ENCODE results near the gene HOXA6.

HOXA6 gene

DNA sequence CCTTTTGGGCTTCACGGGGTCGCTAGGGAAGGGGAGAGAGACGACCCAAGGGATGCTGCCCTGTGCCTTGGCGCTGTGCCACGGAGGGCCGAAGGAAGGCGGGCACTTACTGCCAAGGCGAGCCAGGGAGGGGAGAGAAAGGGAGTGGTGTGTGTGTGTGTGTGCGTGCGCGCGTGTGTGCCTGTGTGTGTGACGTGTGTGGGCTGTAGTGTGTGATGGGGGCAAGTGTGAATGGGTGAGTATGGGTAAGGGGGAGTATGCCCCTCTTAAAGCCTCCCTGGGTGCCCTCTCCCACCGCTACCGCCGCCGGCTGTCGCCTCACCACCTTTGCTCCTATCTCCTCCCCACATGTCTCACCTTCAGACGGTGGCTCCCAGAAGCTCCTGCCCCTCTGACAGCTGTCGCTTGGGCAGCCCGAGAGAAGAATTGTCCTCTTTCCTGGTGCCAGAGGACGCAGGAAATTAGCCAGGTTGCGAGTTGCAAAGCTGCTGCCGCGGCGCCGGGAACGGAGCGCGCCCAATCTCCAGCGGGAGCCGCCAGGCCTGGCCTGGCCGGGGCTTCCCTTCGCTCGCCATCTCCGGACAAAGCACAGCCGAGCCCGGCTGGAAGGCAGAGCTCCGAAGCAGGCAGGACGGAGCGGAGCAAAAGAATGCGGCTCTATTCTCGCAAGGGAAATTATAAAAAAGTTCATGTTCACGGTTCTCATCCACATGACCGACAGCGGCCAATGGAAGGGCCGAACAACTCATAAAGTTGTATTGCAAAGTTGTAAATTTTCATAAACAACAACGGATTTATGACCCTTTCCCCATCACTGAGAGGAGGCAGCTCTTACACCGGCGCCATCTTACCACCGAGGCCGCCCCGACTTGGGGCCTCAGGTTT is 4.6 kb upstream of the HOXA6 start, which contains the start of gene HOXA3:
Gene HOXA3 (minus strand): TSS at position 653 of the 885 bp plus-strand sequence. CDS start 41,943 bp downstream, outside the sequence.
- no peak for DNase-seq (ENCODE audit: low read depth in 3 of 3, low spot score in 1 of 3)

DNA sequence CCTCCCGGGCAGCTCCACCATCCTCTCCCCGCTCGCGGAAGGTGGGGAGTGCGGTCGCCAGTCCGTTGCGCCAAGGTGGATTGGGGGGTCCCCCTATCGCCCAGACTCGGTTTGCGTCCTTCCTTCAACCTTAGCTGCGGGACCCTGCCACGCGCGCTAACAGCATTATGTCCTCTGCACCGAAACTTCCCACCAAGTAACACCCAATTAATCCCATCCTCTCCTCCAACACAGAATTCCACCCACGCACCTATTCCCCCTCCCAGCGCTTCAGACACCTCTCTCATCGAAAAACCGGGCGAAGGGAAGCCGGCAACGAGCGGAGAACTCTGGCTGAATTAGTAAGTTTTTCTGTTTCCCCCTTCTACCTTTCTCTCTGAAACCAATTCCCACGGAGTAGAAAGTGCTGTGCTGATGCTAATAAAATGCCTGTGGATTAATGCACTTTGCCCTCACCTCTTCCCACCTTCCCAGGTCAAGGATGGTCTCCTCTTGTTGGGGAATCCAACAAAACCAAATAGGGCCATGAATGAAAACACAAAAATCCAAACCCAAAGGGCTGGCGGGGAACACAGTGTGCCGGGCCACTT is 3.9 kb upstream of the HOXA6 start:
- DNase-seq (ENCODE audit: low read depth in 3 of 3, low spot score in 1 of 3) = no peak

DNA sequence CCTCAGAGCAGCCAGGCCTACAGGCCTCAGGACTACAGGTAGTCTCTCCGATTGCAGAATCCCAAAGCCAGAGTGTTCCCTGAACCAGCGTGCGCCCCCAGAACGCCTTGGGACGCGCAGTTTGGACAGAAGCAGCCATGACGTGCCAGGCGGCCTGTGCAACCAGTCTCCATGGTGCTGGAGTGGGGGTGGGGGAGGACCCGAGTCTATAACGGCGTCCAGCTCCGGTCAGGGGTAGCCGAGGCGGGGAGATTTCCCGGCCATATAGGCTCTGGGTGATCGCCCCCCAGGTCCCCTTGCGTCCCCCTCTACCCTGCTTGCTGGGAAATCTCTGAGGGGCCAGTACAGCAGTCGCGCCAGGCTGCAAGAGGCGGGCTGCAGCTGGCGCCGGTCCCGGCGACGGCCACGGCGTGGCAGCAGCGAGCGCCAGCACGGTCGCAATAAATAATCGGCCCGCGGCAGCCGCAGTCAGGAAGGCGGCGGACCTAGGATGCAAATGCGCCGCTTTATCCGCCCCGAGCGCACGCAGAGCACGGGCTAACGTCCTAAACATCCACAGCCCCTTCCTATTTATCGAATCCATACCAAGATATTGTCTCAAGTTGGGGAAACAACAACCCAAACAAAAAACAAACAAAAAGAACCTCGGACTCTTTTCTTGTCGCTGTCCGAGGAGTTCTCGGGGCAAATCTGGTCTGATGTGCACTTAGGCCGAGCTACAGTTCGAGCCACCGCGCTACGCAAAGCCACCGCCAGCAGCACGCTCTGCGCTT is 3.2 kb upstream of the HOXA6 start:
- DNase-seq (ENCODE audit: low read depth in 3 of 3, low spot score in 1 of 3) = peak in 1 of 3 donors; percentile 56

DNA sequence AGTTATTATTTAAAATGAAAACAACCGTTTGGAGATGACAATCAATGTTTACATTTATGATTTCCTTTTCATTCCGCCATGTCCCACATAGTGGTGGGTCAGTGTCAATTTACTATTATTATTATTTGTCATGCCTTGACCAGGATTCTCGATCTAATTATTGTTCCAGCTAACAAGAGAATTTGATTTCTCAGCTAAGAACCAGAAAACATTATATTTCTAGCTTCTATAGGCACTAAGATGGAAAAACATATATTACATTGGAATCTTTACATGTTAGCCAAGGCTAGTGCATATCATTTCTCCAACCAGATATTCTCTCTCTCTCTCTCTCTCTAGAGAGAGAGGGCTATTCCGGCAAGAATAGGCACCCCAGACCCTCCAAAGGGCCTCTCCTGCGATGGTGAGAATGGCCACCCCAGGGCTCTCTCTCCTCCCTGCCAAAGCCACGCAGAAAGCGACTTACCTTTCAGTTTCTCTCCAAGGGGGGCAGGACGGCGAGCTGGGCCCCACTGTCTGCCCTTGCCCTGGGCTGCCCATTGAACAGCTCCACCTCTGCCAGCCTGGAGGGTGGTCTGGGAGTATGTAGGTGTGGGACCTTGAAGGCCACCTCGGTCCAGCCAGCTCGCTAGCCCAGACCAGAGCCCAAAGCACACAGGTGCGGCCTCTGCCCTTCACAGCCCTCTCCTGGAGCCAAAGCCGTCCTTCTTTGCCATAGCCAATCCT is 2.4 kb upstream of the HOXA6 start:
- DNase-seq (ENCODE audit: low read depth in 3 of 3, low spot score in 1 of 3) = no peak

DNA sequence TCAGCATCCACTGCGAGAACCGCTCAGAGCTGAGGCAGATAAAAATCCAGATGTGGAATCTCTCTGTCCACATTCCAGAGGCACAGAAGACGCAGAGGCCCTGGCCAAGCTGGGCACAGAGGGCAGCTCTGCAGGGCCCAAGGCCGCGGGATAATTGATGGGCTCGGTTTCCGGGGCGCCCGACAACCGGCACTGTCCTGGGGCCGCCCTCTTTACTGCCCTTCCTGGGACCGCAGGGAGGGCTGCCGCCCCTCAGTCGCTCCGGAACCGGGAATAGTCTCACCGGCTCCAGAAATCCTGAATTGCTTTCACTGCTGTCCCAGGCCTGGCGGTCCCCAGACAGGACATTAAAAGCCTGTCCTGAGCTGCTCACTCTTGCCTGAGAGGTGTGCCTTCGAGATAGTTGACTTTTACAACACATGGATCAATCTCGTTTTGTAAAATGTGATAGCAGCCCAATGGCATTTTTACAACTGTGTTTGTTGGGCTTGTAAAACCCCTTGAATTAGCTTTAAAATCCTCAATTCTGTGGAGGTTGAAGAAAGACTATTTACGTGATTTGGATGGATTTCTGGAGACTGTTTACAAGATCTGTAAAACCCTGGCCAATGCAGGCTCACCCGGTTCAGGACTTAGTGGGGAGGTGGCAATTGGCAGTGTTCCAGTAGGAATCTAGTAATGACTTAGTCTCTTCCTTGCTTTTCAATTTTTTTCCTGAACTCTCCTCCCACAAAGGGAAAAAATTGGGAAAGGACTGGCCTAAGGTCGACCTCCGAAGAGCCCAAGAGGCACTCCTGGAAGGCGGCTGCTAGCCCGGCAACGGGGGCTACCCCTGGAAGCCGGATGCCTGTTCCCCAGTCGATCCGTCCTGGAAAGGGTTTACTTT is 1.4 kb upstream of the HOXA6 start:
- DNase-seq (ENCODE audit: low read depth in 3 of 3, low spot score in 1 of 3) = no peak

DNA sequence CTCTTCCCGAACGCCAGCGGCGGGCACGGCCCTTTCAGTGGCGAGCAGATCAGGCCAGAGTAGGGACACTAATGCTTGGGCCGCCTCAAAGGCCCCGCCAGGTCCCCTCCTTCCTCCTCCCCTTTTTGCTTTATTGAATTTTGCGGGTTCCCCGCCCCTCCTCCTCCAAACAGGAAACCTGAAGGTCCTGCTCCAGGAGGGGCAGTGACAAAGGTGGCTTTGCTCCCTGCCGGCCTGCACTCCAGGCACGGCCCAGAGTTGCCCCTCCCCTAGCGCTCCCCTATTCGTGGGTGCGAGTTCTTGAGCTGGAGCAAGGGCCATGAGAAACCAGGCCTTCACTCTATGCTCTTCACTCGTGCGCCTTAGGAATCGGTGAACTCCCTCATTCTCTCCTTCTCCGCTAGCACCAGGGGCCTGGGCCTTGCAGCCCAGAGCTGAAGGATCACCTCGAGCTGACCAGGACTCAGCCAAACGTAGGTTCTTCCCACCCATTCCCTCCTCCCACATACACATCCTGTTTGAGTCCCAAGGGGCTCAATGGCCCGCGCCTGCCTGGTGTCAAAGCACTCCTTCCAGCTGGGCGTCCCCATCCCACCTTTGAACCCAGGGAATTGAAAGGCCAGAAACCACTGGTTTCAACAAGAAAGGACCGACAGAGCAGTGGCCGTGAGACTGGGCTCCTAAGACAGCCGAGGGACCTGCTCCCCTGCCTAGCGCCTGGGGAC is 619 bp upstream of the HOXA6 start:
- DNase-seq (ENCODE audit: low read depth in 3 of 3, low spot score in 1 of 3) = no peak

DNA sequence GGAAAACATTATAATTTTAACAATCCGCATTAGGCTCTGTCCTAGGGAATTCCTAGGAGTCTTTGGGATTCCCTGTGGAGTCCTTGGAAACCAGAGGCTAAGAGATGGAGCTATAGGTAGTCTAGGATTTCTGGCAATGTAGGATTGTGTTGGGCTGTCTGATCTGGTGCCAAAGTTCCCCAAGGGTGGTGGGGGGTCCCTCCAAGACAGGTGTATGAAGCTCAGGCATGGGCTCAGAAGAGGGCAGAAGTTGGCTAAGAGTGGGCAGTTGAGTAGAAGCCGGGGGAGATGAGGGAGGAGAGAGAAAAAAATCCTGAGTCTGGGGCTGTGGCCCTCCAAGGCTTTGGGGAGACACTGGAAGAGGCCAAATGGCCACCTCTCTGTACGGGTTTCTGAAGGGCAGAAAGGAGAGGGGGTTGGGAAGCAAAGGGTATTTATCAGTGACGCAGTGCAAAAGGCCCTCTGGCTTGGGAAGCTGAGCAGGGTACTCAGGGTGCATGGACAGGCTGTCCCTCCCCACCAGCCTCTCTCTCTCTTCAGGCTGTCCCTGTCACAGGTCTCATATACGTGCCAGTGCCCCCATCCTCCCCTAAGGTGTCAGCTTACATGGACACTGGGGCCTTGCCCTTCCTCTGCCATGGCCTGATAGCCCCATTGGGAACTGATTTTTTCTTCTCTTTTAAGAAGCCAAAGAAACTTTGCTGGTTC is 929 bp downstream of the HOXA6 start:
- no peak for DNase-seq (ENCODE audit: low read depth in 3 of 3, low spot score in 1 of 3)

DNA sequence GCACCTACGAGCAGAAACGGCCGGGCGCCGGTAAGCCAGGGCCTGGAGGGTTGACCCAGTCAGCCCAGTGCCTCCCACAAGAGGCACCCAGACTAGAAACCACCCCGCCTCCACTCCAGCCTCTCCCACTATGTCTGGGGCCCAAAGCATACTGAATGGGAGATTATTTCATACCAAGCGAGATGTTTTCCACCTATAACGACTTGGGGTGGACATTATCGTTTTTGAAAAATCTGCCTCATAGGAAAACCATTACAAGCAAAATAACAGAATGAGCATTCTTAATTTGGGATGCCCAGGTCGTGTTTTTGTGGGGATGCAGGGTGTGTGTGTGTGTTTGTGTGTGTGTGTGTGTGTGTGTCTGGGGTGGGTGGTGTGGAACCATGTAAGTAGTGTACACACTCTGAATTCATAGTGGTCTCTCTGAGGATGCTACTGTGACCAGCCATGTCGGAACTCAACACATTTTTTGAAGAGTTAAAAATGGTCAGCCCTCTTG is 1.6 kb downstream of the HOXA6 start:
- DNase-seq (ENCODE audit: low read depth in 3 of 3, low spot score in 1 of 3) = no peak

DNA sequence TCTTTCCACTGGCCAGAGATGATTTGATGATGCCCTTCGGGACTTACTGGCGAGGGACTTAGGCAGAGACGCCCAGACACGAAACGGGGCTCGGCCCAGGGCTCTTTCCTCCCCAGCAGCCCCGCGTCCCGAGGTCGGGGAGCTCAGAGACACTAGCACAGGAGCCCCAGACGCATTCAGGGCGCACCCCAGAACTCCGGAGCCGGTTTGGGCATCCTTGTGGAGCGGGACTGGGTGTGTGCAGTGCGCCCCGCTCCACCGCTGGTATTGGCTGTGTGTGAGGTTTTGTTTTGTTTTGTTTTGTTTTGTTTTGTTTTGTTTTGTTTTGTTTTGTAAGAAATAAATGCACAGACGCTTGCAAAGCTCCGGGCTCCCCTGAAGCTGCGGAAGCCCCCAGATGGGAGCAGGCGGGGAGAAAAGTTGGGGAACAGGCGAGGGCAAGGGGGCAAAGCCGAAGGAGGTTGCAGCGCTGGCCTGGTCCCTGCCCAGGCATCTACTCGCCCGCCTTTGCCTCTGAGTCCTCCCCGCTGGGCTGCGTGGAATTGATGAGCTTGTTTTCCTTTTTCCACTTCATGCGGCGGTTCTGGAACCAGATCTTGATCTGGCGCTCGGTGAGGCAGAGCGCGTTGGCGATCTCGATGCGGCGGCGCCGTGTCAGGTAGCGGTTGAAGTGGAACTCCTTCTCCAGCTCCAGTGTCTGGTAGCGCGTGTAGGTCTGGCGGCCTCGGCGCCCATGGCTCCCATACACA is 2.2 kb downstream of the HOXA6 start:
- no peak for DNase-seq (ENCODE audit: low read depth in 3 of 3, low spot score in 1 of 3)

DNA sequence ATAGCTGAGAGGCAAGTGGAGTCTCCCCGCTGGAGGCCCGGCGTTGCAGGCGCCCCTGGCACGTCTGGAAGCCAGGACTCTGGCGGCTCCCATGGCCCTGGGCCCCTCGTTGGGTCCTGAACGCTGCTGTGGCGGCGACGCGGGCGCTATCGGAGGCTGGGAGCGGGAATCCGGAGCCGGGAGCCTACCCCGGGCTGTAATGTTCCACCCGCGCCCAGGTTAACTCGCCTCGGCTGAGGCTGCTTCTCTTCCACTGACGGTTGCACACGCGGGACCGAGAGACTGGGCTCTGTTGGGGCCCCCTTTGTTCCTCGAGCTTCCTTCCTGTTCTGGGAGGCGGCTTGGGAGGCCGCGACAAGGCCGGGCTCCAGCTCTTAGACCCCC is 2.8 kb downstream of the HOXA6 start:
- DNase-seq (ENCODE audit: low read depth in 3 of 3, low spot score in 1 of 3) = no peak

DNA sequence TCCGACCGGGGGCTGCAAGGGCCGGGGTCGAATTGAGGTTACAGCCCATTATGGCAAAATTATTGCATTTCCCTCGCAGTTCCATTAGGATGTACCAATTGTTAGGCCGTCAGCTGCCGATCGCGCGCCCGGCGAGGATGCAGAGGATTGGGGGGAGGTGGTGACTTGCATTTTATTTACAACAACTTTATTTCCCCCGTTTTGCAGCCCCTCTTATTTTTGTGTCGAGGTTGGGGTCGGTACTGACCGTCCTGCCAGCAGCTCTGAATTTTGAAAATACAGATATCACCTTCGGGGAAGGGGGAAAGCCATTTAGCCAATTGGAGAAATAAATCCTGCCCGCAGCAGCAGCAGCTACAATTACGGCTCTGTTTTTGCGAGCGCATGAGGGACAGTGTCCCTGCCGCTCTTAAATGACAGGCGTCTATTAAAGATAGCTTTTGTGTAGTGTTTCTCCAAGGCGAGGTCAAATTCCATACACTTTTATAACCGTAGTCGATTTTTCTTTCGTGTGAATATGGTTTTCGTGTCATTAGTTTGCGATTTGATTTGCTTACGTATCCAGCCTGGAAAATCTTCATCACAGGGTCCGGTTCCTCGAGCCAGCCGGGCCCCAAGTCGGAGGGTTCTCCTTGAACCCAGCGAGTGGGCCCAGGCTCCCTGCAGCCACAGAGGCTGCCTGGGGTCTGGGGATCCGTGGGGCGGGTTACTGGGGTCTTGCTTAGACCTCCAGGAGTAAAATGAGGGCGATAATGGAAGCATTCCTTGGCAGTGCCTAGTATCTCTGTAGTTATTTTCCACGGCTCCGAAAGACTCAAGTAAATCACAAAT is 3.4 kb downstream of the HOXA6 start:
- DNase-seq (ENCODE audit: low read depth in 3 of 3, low spot score in 1 of 3) = no peak

DNA sequence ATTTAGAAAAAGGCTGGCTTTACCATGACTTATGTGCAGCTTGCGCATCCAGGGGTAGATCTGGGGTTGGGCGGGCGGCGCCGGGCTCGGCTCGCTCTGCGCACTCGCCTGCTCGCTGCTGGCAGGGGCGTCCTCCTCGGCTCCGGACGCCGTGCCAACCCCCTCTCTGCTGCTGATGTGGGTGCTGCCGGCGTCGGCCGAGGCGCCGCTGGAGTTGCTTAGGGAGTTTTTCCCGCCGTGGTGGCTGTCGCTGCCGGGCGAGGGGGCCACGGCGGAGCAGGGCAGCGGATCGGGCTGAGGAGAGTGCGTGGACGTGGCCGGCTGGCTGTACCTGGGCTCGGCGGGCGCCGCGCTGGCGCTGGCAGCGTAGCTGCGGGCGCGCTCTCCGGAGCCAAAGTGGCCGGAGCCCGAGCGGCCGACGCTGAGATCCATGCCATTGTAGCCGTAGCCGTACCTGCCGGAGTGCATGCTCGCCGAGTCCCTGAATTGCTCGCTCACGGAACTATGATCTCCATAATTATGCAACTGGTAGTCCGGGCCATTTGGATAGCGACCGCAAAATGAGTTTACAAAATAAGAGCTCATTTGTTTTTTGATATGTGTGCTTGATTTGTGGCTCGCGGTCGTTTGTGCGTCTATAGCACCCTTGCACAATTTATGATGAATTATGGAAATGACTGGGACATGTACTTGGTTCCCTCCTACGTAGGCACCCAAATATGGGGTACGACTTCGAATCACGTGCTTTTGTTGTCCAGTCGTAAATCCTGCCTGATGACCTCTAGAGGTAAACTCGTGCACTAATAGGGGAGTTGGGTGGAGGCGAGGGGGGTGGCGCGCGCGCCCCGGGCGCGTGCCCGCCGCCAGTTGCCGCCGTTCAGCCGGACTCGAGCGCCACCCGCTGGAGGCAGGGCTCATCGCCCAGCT is 4.3 kb downstream of the HOXA6 start, which contains the start of gene HOXA5:
Gene HOXA5 (minus strand): TSS at position 659 of the 927 bp plus-strand sequence. CDS start 74 bp downstream, at position 585.
- DNase-seq (ENCODE audit: low read depth in 3 of 3, low spot score in 1 of 3) = no peak

DNA sequence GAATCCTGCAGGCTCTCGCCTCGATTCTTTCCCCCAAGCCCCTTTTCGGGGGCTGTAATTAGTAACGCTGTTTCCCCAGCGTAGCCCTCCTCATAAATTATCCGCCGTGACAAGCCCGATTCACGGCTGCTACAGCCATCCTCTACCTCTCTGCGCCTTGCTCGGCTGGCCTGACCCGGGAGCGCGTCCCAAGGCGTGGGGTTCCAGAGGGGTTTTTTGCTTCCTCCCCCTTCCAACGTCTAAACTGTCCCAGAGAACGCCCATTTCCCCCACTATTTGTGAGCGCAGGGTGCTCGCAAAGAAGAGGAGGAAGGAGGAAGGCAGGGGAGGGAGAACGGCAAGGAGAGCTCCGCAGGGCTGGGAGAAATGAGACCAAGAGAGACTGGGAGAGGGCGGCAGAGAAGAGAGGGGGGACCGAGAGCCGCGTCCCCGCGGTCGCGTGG is 5.0 kb downstream of the HOXA6 start:
- no peak for DNase-seq (ENCODE audit: low read depth in 3 of 3, low spot score in 1 of 3)

DNA sequence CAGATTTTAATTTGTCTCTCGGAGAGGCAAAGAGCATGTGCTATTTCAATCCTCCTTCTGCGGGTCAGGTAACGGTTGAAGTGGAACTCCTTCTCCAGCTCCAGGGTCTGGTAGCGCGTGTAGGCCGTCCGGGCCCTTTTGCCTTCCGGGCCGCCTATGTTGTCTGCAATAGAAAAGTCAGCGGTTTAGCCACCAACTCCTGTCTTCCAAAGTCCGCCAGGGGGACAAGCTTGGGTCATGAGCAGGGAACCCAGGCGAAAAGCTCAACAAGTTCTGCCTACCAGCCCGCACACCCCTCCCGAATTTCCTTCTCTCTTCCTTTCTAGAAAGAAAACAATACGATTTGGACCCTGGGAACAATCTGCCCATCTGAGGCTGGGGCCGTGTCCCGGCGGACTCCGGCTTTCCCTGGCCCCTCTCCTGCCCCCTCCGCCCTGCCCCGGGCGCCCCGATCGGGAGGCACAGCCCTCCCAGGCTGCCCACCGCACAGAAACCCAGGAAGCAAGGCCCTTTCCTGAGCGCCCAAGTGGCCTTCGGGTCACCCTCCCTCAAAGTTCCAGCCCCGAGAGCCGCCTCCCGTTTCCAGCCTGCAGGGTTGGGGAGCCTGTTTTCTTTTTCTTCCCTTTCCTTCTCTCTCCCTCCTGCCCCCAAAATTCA is 5.5 kb downstream of the HOXA6 start:
- DNase-seq (ENCODE audit: low read depth in 3 of 3, low spot score in 1 of 3) = no peak

All from stimulated activated CD4-positive, alpha-beta T cell treated with anti-CD3 and anti-CD28 coated beads, TNF-alpha, amount 100 ng/mL, for 1 hour (primary cell).